Inflammatory macrophage treated with lipopolysaccharide for 4 hours (primary cell): Measurements from ENCODE around the gene RAB14.
"Not testable (repeated sequence)": the region's sequence is repeated elsewhere in the genome, so short reads cannot be mapped to it uniquely, and the experiment has no call there.

Source experiments
- DNase-seq: peaks from one replicate; pipeline ENCODE4 v3.0.0-alpha.2; 2020

The RAB14 gene

GRCh38 chr9:121189006-121189405 is 12.7 kb downstream of the RAB14 start:
- DNase-seq, result no peak

- no peak for DNase-seq
Measured at GRCh38 chr9:121187636-121188305, 13.9 kb downstream of the RAB14 start.

DNA sequence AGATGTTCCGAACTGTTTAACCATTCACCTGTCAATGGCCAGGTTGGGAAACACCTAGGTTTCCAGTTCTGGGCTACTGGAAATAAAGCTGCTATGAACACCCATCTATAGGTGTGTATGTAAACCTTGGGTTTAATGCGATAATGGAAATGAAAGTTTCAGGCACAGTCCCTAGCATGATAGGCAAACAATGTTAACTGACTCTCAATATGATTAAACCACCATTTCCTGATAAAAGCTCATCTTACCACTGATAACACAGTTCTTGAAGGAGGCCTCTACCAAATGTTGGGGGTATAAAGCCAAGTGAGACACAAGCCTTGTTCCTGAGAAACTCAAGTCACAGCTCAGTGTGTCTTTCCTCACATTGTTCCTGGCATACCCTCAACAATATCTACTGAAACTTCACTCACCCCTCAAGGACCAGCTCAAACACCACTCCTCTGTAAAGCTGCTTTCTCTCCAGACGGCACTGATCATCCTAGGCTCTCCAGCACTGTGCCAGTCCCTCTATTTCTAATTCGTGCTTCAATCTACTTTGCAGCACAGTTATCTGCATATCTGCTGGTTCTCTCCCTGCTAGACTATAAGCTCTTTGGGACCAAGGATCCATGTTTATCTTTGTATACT is 15.8 kb downstream of the RAB14 start:
- DNase-seq, result no peak

DNA sequence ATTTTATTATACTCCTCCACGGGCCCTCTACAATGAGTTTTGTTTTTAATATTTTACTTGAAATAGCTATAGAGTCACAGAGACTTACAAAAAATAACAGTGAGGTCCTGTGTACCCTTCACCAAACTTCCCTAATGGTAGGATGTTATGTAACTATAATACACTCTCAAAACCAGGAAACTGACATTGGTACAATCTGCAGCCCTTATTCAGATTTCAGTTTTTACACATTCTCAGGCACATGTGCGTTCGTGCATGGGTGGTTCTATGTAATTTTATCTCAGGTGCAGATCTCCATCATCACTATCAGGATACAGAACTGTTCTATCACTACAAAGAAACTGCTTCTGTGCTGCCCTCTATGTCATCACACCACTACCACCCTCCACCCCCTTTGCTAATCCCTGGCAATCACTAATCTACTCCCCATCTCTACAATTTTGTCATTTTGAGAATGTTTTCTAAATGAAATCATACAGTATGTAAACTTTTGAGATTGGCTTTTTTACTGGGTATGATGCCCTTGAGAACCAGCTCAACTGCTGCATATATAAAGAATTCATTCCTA is 16.4 kb downstream of the RAB14 start:
- DNase-seq, result no peak

GRCh38 chr9:121184463-121184862 is 17.2 kb downstream of the RAB14 start:
- DNase-seq, result no peak

- no peak for DNase-seq
Measured at GRCh38 chr9:121183666-121184423, 17.8 kb downstream of the RAB14 start.

- DNase-seq, result no peak
Measured at GRCh38 chr9:121182989-121183388, 18.7 kb downstream of the RAB14 start.

- DNase-seq, result no peak
Measured at GRCh38 chr9:121182101-121182836, 19.4 kb downstream of the RAB14 start.

GRCh38 chr9:121179930-121180681 is 21.6 kb downstream of the RAB14 start:
- no peak for DNase-seq

DNA sequence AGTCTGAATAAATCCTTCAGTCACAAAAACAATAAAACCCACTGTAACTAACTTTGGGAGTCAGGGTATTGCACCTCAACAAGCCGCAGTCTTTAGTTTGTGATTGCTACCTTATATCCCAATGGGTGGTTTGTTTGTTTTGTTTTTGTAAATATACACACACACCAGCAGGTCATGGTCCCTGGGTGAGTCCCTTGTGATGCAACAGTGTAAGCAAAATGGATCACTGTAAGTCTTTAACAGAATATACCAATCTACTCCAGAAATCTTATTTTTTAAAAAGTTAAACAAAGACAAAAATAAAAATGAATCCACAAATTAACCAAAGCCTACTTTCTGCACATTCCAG is 22.3 kb downstream of the RAB14 start:
- not testable (repeated sequence) for DNase-seq

GRCh38 chr9:121178676-121179372 is 22.8 kb downstream of the RAB14 start:
- DNase-seq, result no peak

- DNase-seq, result no peak
Measured at GRCh38 chr9:121173501-121173900, 28.2 kb downstream of the RAB14 start.

- DNase-seq, result no peak
Measured at GRCh38 chr9:121172726-121173487, 28.8 kb downstream of the RAB14 start.

DNA sequence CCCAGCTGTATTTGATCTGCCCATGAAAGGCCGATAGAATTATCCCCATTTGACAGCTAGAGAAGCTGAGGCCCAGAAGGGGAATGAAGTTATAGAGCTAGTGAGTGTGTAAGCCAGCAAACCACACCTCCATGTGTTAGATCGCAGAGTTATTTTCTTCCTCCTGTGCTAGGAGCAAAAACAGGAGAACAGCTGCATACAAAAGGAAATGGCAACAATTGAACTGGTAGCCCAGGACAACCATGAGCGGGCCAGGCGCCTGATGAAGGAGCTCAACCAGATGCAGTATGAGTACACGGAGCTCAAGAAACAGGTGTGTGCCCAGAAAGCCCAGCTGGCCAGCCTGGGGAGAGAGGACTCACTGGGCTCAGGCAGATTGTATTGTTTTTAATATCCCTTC is 30.4 kb downstream of the RAB14 start:
- no peak for DNase-seq

GRCh38 chr9:121169094-121169601 is 32.5 kb downstream of the RAB14 start:
- DNase-seq, result no peak

DNA sequence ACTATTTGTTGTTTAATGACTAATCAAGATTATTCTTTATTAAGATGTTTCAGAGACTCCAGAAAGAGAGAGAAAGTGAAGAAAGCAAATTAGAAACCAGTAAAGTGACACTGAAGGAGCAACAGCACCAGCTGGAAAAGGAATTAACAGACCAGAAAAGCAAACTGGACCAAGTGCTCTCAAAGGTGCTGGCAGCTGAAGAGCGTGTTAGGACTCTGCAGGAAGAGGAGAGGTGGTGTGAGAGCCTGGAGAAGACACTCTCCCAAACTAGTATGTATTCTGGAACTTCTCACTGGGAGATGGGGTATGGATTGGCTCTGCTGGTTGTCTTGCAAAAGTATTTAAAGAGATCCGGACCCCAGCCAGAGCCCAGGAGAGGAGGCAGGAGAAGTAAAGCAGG is 33.6 kb downstream of the RAB14 start:
- no peak for DNase-seq

DNA sequence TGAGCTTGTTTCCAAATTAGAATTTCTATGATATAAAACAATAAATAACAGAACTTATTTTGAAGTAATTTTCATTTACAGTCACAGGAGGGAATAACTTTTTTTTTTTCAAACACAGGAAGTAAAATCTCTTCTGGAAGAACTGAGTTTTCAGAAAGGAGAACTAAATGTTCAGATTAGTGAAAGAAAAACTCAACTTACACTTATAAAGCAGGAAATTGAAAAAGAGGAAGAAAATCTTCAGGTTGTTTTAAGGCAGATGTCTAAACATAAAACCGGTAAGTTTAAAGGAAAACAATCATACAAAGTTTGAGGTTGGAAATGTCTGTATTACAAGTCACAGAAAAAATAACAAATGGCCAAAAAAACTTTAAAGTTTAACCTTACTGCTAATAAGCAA is 41.6 kb downstream of the RAB14 start:
- peak; percentile 74 for DNase-seq

GRCh38 chr9:121157939-121158338 is 43.7 kb downstream of the RAB14 start:
- no peak for DNase-seq

GRCh38 chr9:121156263-121156731 is 45.4 kb downstream of the RAB14 start:
- peak; percentile 11 for DNase-seq

GRCh38 chr9:121154782-121155181 is 46.9 kb downstream of the RAB14 start:
- no peak for DNase-seq

- DNase-seq, result no peak
Measured at GRCh38 chr9:121153642-121154041, 48.0 kb downstream of the RAB14 start.
